GM12801 (cell line): ENCODE results near the gene SLC7A11.

ENCODE experiments used
- CTCF ChIP-seq: IDR thresholded peaks from one replicate; pipeline ENCODE4 v1.5.1; 2011; ENCODE audit warnings: control low read depth; ENCODE audit not compliant: insufficient read length; ENCODE audit errors: extremely low read depth

The SLC7A11 gene

DNA sequence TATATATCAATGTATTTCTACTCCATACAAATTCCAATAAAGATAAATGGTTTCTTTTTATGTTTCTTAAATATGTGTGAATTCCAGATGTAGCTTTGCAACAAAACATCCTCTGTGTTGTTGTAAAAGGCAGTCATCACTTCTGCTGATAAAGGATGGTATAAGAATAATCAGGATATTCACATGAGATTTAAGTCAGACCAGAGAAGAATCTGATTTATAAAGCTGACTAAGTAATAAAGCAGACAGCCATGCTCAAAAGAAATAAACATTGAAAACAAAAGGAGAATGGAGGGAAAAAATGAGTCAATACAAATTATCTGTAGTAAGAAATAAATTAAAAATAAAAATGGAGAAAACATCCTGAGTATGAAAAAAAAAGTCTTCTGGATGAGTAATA, 27.0 kb upstream of the SLC7A11 start:
- no peak for TF ChIP-seq CTCF

- TF ChIP-seq CTCF = no peak
These were observed 25.7 kb upstream of the SLC7A11 start for GRCh38 chr4:138267835-138268234.

- TF ChIP-seq CTCF = no peak
These were observed 24.8 kb upstream of the SLC7A11 start for GRCh38 chr4:138266948-138267347.

DNA sequence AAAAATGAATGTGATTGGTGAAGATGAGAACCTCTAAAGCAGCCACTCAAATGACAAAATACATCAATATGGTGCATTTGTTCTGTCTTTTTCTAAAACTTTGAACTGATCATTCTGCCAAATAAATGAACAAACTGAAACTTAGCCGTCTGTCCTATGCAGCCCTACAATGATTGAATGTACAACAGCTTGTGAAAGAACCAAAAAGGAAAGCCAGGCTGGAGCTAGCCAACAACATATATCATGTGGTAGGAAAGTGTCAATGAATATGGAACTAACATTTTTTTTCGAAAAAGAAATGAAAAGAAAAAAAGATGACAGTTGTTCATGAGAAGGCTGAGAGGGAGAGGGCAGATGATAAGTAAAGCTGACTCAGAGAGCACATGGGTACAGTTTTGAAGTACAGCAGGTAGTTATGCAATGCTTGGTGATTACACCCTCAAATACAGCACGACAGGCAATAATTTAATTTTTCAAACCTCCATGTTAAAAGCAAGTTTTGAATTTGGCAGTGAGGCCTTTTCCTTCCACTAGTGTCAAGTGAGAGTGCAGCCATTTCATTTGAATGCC, 21.2 kb upstream of the SLC7A11 start:
- TF ChIP-seq CTCF = no peak

DNA sequence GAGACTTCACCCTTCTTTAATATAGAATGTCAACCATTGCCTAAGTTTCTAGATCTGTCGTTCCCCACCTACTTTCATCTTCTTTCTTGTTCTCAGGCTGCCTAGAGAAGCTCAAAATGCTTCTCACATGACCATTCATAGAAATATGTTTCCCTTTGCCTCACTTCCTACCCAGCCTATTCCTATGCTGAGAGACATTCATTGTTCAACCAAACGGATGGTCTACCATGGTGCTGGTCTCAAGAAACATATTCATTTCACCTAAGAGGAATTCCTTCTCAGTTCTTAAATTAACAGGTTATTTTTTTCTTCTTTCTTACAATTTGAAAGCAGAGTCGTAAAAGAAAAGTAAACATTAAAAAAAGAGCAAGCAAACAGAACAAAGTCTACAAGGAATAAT, 20.3 kb upstream of the SLC7A11 start:
- no peak for TF ChIP-seq CTCF

DNA sequence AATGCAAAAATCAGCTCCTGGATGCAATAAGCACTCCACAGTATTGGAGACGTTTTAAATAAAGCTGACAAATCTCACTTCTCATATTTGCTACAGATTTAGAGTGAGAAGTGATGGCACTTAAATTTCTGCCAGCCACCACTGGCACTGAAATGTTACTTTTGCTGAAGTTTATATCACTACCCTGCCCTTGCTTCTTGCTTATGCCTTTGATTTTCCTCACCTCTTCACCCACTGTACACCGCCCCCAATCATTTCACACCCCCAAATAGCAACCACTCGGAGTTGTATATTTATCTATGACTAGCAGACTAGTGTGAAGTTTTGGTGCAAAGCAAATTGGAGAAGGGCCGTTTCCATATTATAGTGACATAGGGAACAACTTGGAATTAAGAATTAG, 19.9 kb upstream of the SLC7A11 start:
- no peak for TF ChIP-seq CTCF

DNA sequence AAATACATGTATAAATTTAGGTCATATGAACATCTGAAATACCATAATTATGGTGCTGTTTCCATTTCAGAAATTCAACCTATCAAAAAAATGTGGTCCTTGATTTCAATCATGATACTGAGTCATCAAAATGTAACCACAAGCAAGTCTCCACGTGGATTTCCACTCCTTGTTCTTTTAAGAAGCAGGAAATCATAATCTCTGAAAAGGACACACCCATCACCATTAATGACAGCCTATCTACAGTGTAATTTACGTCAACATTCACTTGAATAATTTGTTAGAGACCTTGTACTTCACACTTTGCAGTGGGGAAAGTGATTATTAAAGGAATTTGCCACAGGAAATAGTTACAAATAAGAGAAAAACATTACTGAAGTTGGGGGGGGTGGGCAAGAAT, 17.7 kb upstream of the SLC7A11 start:
- no peak for TF ChIP-seq CTCF

- no peak for TF ChIP-seq CTCF
These were observed 17.1 kb upstream of the SLC7A11 start for GRCh38 chr4:138259271-138259670.
